Esophagus muscularis mucosa (tissue), 4 donors: Measurements from ENCODE around the gene CRHR2. TPM values are rescaled to one million over a fixed set of nuclear protein-coding genes. Genes with fewer than 3 reads are reported as not detected.
A peak's percentile ranks its signal among the peaks of the same experiment; 100 is the strongest.

Experiments used
- DNase-seq: peaks from one replicate; pipeline ENCODE4 v3.0.0-alpha.2; 2017; ENCODE audit errors: extremely low spot score
- H3K27ac ChIP-seq, 4 donors: fragments of 200-600 bp; sonication (generic); replicated peaks in 1 of 4; 1 replicate in 3 of 4; 2 replicates in 1 of 4; pipeline ENCODE4 v1.5.1; 2016 to 2019; ENCODE audit warnings: mild to moderate bottlenecking in 1 of 4
- H3K27me3 ChIP-seq, 4 donors: fragments of 200-600 bp; sonication (generic); one replicate each; pipeline versions ENCODE4 v1.5.1 to v1.6.0; 2016 to 2019
- H3K36me3 ChIP-seq, 4 donors: fragments of 200-600 bp; sonication (generic); one replicate each; pipeline ENCODE4 v1.5.1; 2016 to 2019
- H3K4me1 ChIP-seq, 4 donors: fragments of 200-600 bp; sonication (generic); one replicate each; pipeline ENCODE4 v1.5.1; 2016 to 2019
- H3K4me3 ChIP-seq, 4 donors: fragments of 200-600 bp; sonication (generic); 1 replicate in 2 of 4; 2 replicates in 2 of 4; pipeline ENCODE4 v1.5.1; 2016 to 2019; ENCODE audit warnings: mild to moderate bottlenecking in 4 of 4, moderate library complexity in 1 of 4
- H3K9me3 ChIP-seq, 4 donors: fragments of 200-600 bp; sonication (generic); 1 replicate in 3 of 4; 2 replicates in 1 of 4; pipeline ENCODE4 v1.5.1; 2016 to 2019
- EP300 ChIP-seq: sonication (generic); formaldehyde crosslinking; IDR thresholded peaks from one replicate; pipeline ENCODE4 v1.6.1; 2017; ENCODE audit warnings: antibody characterized with exemption
- POLR2A ChIP-seq: fragments of 450-650 bp; IDR thresholded peaks from one replicate; pipeline ENCODE4 v1.6.1; 2017; ENCODE audit warnings: antibody characterized with exemption, moderate library complexity, mild to moderate bottlenecking, low read depth
- POLR2AphosphoS5 ChIP-seq, 2 donors: sonication (generic); formaldehyde crosslinking; IDR thresholded peaks; one replicate each; pipeline ENCODE4 v1.6.1; 2017; ENCODE audit warnings: antibody characterized with exemption in 2 of 2
- WGBS: methylation state at CpG from one replicate; pipeline ENCODE4 v1.1.5; 2018; 5-methylcytosine and 5-hydroxymethylcytosine counted together
- intact Hi-C: fragments of 100-400 bp; cut with DNase I; formaldehyde crosslinking; loops from one replicate; pipeline ENCODE4 v1.15.1; 2023
- total RNA-seq, 4 donors: library from RNA; depleted of rRNA; stranded (reverse); fragments of >200 nt; gene quantifications; one replicate each; pipeline versions ENCODE4 v1.1.0 to v1.2.1, GENCODE V29; 2016
- TF ChIP-seq, protein P1 (sequence below), 3 experiments: fragments of 200-600 bp in 2 of 3; fragments of 450-650 bp in 1 of 3; sonication (generic) in 2 of 3; IDR thresholded peaks; one replicate each; pipeline ENCODE4 v1.5.1; 2017 to 2019; ENCODE audit warnings: antibody characterized with exemption in 3 of 3, mild to moderate bottlenecking in 2 of 3, moderate library complexity in 1 of 3

CRHR2 gene
- total RNA-seq, 4 donors from 2014 or later: 0.13 to 0.29 TPM; not detected in 2

DNA sequence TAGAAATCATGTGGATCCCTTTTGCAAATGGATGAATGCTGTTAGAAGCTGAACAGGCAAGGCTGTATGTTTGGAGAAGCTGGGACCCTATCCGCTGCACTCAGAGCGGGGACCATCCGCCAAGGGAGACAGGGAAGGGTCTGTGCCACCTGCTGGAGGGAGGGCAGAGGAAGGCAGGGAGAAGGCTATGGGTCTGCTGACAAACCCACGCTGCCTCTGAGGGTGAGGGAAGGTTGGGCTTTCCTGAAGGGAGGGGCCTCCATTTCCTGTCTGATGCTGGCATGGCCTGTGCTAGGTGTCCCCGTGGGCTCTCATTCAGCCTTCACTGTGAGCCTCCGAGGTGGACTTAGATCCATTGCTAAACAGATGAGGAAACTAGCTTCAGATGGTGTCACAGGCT, 5.3 kb upstream of the CRHR2 start:
- intact Hi-C loops: no loop called here
- no peaks in the 10 kb centered on the region for H3K36me3 ChIP-seq
- TF ChIP-seq POLR2AphosphoS5 (IDR thresholded peaks at IDR 0.05): no peak
- no peak for TF ChIP-seq EP300
- no peak for TF ChIP-seq POLR2A
- TF ChIP-seq, protein P1, sequence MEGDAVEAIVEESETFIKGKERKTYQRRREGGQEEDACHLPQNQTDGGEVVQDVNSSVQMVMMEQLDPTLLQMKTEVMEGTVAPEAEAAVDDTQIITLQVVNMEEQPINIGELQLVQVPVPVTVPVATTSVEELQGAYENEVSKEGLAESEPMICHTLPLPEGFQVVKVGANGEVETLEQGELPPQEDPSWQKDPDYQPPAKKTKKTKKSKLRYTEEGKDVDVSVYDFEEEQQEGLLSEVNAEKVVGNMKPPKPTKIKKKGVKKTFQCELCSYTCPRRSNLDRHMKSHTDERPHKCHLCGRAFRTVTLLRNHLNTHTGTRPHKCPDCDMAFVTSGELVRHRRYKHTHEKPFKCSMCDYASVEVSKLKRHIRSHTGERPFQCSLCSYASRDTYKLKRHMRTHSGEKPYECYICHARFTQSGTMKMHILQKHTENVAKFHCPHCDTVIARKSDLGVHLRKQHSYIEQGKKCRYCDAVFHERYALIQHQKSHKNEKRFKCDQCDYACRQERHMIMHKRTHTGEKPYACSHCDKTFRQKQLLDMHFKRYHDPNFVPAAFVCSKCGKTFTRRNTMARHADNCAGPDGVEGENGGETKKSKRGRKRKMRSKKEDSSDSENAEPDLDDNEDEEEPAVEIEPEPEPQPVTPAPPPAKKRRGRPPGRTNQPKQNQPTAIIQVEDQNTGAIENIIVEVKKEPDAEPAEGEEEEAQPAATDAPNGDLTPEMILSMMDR (IDR thresholded peaks at IDR 0.05): no peak
- no peaks in the 10 kb centered on the region for H3K9me3 ChIP-seq
- peaks cover 1 to 20% (median 11%) of the 10 kb centered on the region in 4 donors for H3K4me1 ChIP-seq
- 86% methylated on average over 6 of the region's 6 CpGs for WGBS
- DNase-seq: no peak
- H3K4me3 ChIP-seq: no peak overlapping the region
- H3K27ac ChIP-seq: no peak overlapping the region
- H3K27me3 ChIP-seq: peaks cover 0 to 30% (median under 1%) of the 10 kb centered on the region in 4 donors

GRCh38 chr7:30684351-30684750, 2.1 kb upstream of the CRHR2 start:
- no peaks in the 10 kb centered on the region for H3K9me3 ChIP-seq
- TF ChIP-seq, protein P1 (IDR thresholded peaks at IDR 0.05): no peak
- WGBS: 68% methylated on average over 2 of the region's 2 CpGs
- H3K36me3 ChIP-seq: no peaks in the 10 kb centered on the region
- peaks cover 16 to 36% (median 25%) of the 10 kb centered on the region in 4 donors for H3K4me1 ChIP-seq
- no peak for DNase-seq
- H3K27ac ChIP-seq: no peak overlapping the region
- intact Hi-C loops: no loop called here
- H3K27me3 ChIP-seq: peaks cover 9 to 62% (median 20%) of the 10 kb centered on the region in 4 donors
- no peak overlapping the region for H3K4me3 ChIP-seq

GRCh38 chr7:30683816-30684215, 1.6 kb upstream of the CRHR2 start:
- 88% methylated on average over 2 of the region's 3 CpGs for WGBS

DNA sequence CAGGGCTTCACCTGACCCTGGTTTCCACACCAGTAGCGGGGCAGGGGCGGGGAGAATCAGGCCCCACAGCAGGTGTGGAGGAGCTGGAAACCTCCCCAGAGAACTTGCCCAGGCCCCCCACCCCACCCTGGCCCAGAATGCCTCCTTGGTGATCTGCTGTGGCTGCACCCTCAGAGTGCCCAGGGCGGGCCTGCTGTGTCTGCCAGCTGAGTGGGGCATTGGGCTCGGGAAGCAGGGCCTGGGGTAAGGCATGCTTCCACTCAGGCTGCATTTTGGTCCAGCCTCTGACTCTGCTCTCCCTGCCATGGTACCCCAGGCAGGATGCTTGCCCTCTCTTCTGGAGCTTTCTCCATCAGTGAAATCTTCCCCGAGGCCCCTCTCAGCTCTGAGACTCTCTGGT, 1.1 kb upstream of the CRHR2 start:
- intact Hi-C loops: loop anchor here (2.0 kb wide), 1 partner anchor 57 kb away; no protein-coding TSS in a partner anchor
- 86% methylated on average over 5 of the region's 5 CpGs for WGBS
- peak overlapping the region in 1 of 4 donors; percentile 14 for H3K4me3 ChIP-seq

More at GRCh38 chr7:30683816-30684215, 1.6 kb upstream of the CRHR2 start:
- peaks cover 16 to 33% (median 23%) of the 10 kb centered on the region in 4 donors for H3K4me1 ChIP-seq
- no peaks in the 10 kb centered on the region for H3K36me3 ChIP-seq
- DNase-seq: no peak
- H3K9me3 ChIP-seq: no peaks in the 10 kb centered on the region
- no peak for TF ChIP-seq POLR2AphosphoS5 (IDR thresholded peaks at IDR 0.05)
- TF ChIP-seq, protein P1 (IDR thresholded peaks at IDR 0.05): no peak
- no peak for TF ChIP-seq EP300
- no peak for TF ChIP-seq POLR2A
- H3K4me3 ChIP-seq: no peak overlapping the region
- no peak overlapping the region for H3K27ac ChIP-seq
- H3K27me3 ChIP-seq: peaks cover 9 to 68% (median 20%) of the 10 kb centered on the region in 4 donors
- intact Hi-C loops: loop anchor here (2.0 kb wide), 1 partner anchor 57 kb away; no protein-coding TSS in a partner anchor

More for the DNA sequence above, 1.1 kb upstream of the CRHR2 start:
- DNase-seq: no peak
- TF ChIP-seq, protein P1 (IDR thresholded peaks at IDR 0.05): no peak
- TF ChIP-seq POLR2AphosphoS5 (IDR thresholded peaks at IDR 0.05) (no peak), EP300 (no peak), POLR2A (no peak)
- no peak overlapping the region for H3K27ac ChIP-seq
- peaks cover 16 to 28% (median 18%) of the 10 kb centered on the region in 4 donors for H3K4me1 ChIP-seq
- H3K27me3 ChIP-seq: peaks cover 9 to 73% (median 20%) of the 10 kb centered on the region in 4 donors
- H3K36me3 ChIP-seq: no peaks in the 10 kb centered on the region
- no peaks in the 10 kb centered on the region for H3K9me3 ChIP-seq
